Stomach (tissue), 4 donors: Measurements from ENCODE around the gene CRYBA1.

ENCODE experiments used
- POLR2A ChIP-seq, 4 donors: fragments of 450-650 bp; IDR thresholded peaks; one replicate each; pipeline ENCODE4 v1.6.1; 2016; ENCODE audit warnings: antibody characterized with exemption in 4 of 4, control low read depth in 2 of 4, mild to moderate bottlenecking in 1 of 4, moderate library complexity in 1 of 4
- TF ChIP-seq, protein P1 (sequence below), 7 experiments: fragments of 450-650 bp in 4 of 7; fragments of 200-600 bp in 3 of 7; sonication (generic) in 3 of 7; IDR thresholded peaks; one replicate each; pipeline ENCODE4 v1.5.1; 2016 to 2019; ENCODE audit warnings: antibody characterized with exemption in 7 of 7, control low read depth in 2 of 7, mild to moderate bottlenecking in 1 of 7

DNA sequence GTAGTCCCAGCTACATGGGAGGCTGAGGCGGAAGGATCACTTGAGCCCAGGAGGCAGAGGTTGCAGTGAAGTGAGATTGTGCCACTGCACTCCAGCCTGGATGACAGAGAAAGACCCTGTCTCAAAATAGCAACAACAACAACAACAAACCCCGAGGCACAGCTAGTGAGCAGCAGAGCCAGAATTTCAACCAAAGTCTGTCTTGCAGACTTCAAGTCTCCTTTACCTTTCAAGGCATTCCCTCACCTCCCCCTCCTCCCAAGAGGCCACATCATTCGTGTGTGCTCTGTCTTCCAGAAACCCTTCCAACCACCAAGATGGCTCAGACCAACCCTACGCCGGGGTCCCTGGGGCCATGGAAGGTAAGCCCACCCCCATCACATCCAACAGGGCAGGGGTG lies 2.2 kb downstream of the CRYBA1 start:
- TF ChIP-seq, protein P1, sequence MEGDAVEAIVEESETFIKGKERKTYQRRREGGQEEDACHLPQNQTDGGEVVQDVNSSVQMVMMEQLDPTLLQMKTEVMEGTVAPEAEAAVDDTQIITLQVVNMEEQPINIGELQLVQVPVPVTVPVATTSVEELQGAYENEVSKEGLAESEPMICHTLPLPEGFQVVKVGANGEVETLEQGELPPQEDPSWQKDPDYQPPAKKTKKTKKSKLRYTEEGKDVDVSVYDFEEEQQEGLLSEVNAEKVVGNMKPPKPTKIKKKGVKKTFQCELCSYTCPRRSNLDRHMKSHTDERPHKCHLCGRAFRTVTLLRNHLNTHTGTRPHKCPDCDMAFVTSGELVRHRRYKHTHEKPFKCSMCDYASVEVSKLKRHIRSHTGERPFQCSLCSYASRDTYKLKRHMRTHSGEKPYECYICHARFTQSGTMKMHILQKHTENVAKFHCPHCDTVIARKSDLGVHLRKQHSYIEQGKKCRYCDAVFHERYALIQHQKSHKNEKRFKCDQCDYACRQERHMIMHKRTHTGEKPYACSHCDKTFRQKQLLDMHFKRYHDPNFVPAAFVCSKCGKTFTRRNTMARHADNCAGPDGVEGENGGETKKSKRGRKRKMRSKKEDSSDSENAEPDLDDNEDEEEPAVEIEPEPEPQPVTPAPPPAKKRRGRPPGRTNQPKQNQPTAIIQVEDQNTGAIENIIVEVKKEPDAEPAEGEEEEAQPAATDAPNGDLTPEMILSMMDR (IDR thresholded peaks at IDR 0.05) = no peak
- no peak for TF ChIP-seq POLR2A (IDR thresholded peaks at IDR 0.05)
